Stomach (tissue), 4 donors: Measurements from ENCODE around the gene RNF112.

ENCODE experiments used
- POLR2A ChIP-seq, 4 donors: fragments of 450-650 bp; IDR thresholded peaks; one replicate each; pipeline ENCODE4 v1.6.1; 2016; ENCODE audit warnings: antibody characterized with exemption in 4 of 4, control low read depth in 2 of 4, mild to moderate bottlenecking in 1 of 4, moderate library complexity in 1 of 4
- TF ChIP-seq, protein P1 (sequence below), 7 experiments: fragments of 450-650 bp in 4 of 7; fragments of 200-600 bp in 3 of 7; sonication (generic) in 3 of 7; IDR thresholded peaks; one replicate each; pipeline ENCODE4 v1.5.1; 2016 to 2019; ENCODE audit warnings: antibody characterized with exemption in 7 of 7, control low read depth in 2 of 7, mild to moderate bottlenecking in 1 of 7

- TF ChIP-seq, protein P1, sequence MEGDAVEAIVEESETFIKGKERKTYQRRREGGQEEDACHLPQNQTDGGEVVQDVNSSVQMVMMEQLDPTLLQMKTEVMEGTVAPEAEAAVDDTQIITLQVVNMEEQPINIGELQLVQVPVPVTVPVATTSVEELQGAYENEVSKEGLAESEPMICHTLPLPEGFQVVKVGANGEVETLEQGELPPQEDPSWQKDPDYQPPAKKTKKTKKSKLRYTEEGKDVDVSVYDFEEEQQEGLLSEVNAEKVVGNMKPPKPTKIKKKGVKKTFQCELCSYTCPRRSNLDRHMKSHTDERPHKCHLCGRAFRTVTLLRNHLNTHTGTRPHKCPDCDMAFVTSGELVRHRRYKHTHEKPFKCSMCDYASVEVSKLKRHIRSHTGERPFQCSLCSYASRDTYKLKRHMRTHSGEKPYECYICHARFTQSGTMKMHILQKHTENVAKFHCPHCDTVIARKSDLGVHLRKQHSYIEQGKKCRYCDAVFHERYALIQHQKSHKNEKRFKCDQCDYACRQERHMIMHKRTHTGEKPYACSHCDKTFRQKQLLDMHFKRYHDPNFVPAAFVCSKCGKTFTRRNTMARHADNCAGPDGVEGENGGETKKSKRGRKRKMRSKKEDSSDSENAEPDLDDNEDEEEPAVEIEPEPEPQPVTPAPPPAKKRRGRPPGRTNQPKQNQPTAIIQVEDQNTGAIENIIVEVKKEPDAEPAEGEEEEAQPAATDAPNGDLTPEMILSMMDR (IDR thresholded peaks at IDR 0.05), result no peak
- TF ChIP-seq POLR2A (IDR thresholded peaks at IDR 0.05), result no peak
Measured at GRCh38 chr17:19457046-19457445, 46.0 kb downstream of the RNF112 start.
